Caki2 (cell line): Measurements from ENCODE around the gene KPNA4. TPM values are rescaled to one million over a fixed set of nuclear protein-coding genes. Genes with fewer than 3 reads are reported as not detected.
"Not testable (repeated sequence)": the region's sequence is repeated elsewhere in the genome, so short reads cannot be mapped to it uniquely, and the experiment has no call there.

Experiments
- DNase-seq: peaks from one replicate; pipeline ENCODE4 v3.0.0-alpha.2; 2015; ENCODE audit warnings: low read depth
- in situ Hi-C: cut with HindIII; loops from 2 replicates; pipeline ENCODE4 v1.10.0; 2016; ENCODE audit warnings: low sequenced_read_pairs, low pct_unique_long_range_greater_than_20kb, mixed read lengths
- total RNA-seq: library from RNA; depleted of rRNA; stranded (reverse); fragments of >200 nt; shearing (Covaris generic); gene quantifications from 2 replicates; pipeline ENCODE4 v1.2.3, GENCODE V29; 2014; ENCODE audit warnings: low replicate concordance

Gene KPNA4
- total RNA-seq, 1 experiment from 2014 or later, result 20.2 TPM

DNA sequence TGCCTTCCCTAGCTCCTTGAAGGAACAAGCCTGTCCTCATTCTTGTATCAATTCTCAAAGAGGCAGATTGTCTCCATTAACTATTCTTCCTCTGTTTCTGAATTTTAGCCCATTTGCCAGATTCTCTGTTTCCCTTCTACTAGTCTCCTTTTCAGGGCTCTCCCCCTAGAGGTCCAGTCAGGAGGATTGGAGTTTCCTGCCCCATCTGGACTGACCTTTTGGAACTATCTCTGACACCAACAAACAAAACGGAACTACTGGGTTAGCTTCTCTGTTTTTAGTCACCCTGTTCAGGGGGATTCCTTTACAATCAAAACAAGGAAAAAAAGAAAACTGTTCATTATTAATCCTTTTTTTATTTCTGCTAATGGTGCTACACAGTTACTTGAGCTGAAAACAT, 10.2 kb upstream of the KPNA4 start:
- in situ Hi-C loops, result no loop called here
- DNase-seq, result no peak

DNA sequence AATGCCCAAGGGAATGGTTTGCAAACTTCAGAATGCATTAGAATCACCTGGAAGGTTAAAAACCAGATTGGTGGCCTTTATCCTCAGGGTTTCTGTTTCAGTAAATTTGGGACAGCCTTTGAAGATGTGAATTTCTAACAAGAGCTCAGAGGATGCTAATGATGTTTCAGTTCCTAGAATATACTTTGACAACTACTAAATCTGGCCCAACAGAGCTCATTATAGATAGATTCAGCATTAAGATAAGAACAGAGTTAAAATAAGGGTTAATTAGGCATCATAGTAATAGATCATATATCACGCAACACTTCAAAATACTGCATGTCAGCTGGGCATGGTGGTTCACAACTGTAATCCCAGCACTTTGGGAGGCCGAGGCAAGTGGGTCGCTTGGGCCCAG, 9.3 kb upstream of the KPNA4 start:
- in situ Hi-C loops, result no loop called here
- DNase-seq, result no peak

DNA sequence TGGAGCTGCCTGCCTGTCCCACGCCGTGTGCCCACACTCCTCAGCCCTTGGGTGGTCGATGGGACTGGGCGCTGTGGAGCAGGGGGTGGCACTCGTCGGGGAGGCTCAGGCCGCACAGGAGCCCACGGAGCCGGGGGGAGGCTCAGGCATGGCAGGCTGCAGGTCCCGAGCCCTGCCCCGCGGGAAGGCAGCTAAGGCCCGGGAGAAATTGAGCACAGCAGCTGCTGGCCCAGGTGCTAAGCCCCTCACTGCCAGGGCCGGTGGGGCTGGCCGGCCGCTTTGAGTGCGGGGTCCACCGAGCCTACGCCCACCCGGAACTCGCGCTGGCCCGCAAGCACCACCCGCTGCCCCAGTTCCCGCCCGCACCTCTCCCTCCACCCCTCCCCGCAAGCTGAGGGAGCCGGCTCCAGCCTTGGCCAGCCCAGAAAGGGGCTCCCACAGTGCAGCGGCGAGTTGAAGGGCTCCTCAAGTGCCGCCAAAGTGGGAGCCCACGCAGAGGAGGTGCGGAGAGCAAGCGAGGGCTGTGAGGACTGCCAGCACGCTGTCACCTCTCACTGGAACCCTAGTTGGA, 8.7 kb upstream of the KPNA4 start:
- DNase-seq, in situ Hi-C loops: not testable (repeated sequence)

DNA sequence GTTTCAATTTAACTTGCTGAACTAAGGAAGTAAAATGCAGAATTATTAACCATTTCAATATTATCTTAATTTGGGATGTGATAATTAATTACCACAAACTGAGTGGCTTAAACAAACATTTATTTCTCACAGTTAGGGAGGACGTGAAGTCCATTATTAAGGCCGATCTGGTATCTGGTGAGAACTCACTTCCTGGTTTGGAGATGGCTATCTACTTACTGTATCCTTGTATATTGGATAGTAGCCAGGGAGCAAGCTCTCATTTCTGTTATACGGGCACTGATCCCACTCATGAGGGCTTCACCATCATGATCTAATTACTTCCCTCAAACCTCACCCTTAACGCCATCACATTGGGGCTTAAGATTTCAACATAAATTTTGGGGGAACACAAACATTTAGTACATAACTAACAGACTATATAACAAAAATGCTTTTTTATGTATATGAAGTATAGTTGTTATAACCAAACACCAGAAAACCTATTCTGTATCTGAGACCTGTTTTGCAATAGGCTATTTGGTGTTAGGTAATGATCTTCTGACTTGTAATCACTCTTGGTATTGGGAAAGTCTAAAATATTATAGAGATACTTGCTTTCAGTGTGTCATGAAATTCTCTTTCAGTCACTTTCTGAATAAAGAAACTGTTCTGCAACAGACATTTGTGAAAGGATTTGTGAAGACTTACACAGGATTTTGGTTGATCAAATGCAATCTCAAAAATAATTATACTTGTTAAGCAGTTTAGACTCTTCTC, 4.7 kb upstream of the KPNA4 start:
- DNase-seq, result no peak
- in situ Hi-C loops, result no loop called here

DNA sequence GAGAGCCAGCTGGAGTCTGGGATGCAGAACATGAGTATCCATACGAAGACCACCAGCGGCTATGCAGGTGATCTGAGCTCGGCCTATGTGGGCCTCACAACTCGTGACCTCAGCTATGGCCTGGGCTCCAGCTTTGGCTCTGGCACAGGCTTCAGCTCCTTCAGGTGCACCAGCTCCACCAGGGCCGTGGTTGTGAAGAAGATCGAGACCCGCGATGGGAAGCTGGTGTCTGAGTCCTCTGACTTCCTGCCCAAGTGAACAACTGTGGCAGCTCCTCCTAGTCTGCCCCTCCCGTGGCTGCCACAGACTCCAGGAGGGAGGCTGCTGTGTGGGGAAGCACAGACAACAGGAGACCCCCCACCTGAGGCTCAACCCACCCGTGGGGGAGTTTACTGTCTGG, 3.6 kb upstream of the KPNA4 start:
- DNase-seq, result no peak
- in situ Hi-C loops, result no loop called here

DNA sequence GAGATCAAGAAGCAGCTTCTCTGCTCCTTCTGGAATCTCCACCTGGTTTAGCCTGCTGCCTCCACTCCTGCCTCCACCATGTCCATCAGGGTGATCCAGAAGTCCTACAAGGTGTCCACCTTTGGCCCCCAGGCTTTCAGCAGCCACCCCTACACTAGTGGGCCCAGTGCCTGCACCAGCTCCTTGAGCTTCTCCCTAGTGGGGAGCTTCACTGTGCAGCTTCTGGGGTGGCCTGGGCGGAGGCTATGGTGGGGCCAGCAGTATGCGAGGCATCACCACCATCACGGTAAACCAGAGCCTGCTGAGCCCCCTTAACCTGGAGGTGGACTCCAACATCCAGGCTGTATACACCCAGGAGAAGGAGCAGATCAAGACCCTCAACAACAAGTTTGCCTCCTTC, 2.4 kb upstream of the KPNA4 start:
- no peak for DNase-seq
- in situ Hi-C loops, result no loop called here

DNA sequence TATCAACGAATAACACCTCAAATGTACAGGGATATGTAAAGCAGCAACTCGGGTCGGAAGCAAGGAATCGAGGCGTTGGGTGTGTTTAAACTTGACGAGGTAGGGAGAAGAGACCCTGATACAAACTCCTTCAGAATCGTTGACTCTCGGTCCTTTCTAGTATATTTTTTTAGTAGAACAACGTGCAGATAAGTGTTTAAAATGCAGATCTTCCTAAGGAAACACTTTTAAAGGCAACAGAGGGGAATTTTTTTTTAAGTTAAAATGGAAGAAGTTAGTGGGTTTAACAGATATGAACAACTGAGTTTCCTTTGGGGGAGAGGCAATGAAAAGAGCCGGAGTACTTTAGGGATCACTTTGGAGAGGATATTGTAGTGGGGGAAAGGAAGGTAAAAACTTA, 1.1 kb upstream of the KPNA4 start:
- in situ Hi-C loops, result no loop called here
- DNase-seq, result no peak

DNA sequence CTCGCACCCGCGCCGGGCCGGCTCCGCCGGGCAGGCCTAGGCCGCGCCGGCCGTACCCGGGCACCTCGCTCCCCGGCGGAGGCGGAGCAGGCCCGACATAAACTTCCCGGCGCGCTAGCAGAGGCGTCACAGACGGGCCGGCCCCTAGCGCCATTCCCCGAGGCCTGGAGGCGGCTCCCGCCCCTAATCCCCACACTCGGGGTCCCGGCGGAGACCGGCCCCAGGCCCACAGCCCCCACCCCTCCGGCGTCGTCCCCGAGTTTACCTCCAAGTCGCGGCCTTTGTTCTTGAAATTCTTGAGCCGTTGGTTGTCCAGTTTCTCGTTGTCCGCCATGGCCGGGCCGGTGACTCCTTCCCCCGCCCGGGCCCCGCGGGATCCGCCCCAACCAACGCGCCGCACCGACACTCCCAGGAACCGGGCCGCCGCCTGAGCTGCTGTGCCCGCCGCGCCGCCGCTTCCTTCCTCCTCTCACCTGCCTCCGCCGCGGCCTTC, 376 bp downstream of the KPNA4 start:
- in situ Hi-C loops, result no loop called here
- no peak for DNase-seq

DNA sequence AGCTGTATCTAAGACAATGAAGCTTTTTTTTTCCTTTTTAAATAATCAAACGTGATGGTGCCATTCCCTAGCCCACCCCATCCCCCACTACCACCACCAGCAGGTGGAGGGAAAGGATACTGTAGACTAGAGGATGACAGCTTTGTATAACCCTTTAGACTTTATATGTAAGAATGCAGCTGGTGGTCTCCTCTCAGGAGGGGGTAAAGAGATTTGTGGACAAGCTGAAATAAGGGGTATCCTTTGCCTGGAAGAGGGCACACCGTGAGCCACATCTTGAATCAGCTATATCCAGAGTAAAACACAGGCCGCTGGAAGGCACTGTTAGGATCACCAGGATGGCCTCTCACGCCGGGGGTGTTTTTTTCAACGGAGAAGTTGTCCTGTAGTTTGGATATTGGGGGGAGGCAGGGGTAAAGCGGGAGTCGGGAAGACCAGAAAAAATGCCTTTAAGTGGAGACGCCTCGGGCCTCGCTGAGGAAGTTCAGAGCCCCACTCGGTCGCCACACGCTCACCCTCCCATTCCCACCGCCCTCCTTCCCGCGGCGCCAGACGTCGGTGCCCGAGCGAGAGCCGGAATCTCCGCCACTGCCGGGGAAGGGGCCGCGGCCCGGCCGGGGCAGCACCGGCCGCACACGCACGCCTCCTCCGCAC, 986 bp downstream of the KPNA4 start:
- peak; percentile 38 for DNase-seq
- in situ Hi-C loops, result no loop called here

DNA sequence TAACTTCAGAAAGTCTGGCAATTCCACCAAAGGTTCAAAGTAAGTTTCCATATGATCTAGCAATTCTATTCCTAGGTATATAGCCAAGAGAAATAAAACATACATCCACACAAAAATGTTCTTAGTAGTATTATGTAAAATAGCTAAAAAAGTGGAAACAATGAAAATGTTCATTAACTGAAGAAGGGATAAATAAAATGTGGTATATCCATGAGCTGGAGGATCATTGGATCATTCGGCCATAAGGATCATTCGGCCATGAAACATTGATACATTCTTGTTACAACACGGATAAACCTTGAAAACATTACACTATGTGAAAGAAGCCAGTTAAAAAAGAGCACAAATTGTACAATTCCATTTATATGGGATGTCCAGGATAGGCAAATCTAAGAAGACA, 2.4 kb downstream of the KPNA4 start:
- no peak for DNase-seq
- in situ Hi-C loops, result no loop called here

DNA sequence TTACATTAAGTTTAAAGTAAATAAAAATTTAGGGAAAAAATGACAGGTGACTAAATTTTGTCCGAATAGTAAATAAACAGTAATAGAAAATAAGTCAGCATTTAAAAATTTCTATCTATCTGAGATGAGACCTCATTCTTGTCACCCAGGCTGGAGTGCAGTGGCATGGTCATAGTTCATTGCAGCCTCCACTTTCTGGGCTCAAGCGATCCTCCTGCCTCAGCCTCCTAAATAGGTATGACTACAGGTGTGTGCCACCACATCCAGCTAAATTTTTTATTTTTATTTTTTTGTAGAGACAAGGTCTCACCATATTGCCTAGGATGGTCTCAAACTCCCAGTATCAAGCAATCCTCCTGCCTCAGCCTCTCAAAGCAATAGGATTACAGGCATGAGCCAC, 7.8 kb downstream of the KPNA4 start:
- in situ Hi-C loops, result no loop called here
- no peak for DNase-seq

DNA sequence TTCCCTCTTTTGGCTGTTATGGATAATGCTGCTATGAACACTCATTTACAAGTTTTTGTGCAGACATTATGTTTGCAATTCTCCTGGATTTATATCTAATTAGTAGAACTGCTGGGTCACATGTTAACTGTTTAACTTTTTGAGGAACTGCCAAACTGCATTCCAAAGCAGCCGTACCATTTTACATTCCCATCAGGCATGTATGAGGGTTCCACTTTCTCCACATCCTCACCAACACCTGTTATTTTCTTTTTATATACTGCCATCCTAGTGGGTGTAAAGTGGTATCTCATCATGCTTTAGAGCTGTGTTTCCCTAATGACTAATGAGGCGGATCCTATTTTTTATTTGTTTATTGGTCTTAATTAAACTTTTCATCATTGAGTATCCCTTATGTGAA, 9.2 kb downstream of the KPNA4 start:
- in situ Hi-C loops, result no loop called here

DNA sequence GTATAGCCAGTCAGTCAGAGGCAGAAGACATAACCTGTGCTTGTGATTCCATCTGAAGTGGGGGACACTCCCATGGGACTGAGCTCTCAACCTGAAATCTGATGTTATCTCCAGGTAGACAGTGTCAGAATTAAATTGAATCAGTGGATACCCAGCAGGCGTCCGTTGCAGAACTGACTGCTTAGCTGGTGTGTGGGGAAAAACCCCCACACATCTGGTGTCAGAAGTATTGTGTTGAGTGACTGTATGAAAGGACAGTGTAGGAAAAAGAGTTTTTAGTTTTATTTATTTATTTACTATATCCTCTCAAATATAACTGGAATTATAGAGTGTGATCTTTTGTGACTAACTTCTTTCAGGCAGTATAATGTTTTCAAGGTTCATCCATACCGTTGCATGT, 10.4 kb downstream of the KPNA4 start:
- in situ Hi-C loops, result no loop called here
- DNase-seq, result no peak

More for the DNA sequence above, 9.2 kb downstream of the KPNA4 start:
- DNase-seq, result no peak

DNA sequence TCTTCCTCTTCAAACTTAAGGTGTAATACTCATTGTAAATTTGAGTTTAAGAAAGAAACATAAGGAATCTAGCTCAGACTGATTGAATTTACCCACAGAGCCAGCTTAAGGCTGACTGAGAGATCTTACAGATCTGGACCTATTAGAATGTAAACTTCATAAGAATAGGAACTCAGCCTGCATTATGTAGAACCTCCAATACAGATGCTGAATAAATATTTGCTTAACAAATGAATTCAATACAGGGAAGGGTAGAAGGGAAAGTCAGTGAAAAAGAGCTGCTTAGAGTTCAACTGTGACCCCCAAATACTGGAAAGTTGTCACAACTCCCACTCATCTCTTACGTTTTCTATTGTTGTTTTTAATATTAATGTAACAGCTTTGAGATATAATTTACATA, 11.5 kb downstream of the KPNA4 start:
- no peak for DNase-seq
- in situ Hi-C loops, result no loop called here

DNA sequence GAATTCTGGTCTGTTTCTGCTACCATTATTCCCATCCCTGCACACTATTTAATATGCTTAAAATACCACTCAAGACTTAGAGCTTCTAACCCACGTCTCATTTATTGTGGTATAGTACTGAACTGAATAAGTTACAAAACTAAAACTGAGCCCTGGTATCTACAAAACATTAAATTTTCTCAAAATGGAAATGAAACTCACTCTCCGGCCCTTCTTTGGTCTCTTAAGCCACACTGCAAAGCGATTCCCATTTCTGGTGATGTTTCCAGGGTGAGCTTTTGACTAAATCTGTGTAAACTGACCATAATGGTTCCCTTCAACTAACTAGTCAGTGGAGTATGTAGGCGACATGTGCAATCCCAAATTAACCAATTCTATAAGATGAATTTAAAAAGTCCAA, 18.6 kb downstream of the KPNA4 start:
- DNase-seq, result no peak
- in situ Hi-C loops, result no loop called here

DNA sequence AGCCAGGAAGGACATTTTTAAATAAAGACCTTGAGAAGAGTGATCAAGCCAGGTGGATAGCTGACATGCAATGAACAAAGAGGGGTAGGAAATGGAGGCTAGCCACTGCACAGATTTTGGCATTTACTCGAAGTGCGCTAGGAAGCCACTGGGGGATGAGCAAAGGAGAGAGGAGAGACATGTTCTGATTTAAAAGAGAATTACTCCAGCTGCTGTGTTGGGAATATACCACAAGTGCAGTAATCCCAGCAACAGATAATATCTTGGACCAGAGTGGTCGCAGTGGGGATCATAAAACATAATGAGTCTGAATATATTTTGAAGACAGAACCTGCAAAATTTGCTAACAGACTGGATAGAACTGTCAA, 19.9 kb downstream of the KPNA4 start:
- in situ Hi-C loops, result no loop called here
- no peak for DNase-seq

DNA sequence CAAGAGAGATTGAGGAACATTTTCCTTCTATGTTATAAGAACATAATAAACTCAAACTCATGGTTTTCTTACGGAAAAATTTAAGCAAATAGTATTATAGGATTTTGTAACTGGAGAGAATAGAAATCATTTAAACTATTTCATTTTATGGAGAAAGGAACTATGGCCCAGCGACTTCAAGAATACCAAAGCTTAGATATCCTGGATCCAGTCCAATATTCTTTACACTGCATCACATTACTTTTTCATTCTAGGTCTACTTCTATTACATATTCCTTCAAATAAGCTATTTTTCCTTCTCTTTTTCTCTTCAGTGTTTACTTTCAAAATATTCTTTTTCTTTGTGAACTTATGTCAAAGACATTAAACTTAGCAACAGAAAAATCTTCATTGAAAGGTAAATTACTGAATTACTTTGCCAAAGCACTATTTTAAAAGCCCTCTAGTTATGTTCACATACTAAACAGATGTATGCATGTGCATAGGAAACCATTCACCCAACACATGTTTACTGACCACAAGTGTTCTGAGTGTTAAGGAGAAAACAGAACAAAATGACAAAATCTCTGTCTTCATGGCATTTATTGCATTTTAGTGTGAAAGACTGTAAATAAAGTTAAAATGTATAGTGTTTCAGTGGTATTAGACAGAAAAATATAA, 20.4 kb downstream of the KPNA4 start:
- in situ Hi-C loops, result no loop called here
- DNase-seq, result no peak

DNA sequence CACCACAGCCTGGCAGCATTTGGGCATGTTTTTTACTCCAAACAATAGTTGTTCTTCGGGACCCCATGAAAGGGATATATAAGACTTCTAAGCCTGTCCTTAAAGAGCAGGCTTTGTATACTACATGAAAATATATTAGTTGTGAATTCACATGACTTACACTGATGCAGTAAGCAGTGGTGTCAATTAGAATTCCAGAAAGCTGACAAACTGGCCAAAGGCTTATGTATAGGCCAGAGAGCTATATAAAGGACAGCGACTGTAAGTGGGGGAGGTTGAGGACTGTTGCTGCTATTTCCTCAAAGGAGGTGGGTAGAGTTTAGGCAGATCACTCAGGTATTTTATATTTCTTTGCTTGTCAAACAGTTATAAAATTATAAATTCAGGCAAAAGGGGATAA, 24.8 kb downstream of the KPNA4 start:
- in situ Hi-C loops, result no loop called here
- no peak for DNase-seq

DNA sequence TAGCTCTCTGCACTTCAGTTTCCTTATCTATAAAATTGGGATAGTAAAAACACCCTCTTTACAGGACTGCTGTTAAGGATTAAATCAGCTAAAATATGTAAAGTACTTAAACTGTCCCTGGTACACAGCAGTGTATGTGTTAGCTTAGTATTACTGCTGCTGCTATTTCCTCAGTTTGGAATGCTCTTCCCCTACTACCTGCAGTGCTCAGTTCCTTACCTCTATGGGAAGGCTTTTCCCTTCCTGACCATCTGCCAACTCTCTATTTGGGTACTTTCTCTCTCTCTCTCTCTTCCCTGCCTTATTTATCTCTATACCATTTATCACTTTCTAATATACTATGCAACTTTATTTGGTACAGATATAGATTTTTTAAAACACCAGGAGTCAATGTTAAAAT, 26.5 kb downstream of the KPNA4 start:
- DNase-seq, result no peak
- in situ Hi-C loops, result no loop called here
